ENCODE measurements around the gene NPR1. TPM values are rescaled to one million over a fixed set of nuclear protein-coding genes. Genes with fewer than 3 reads are reported as not detected.
"Not testable (repeated sequence)": the region's sequence is repeated elsewhere in the genome, so short reads cannot be mapped to it uniquely, and the experiment has no call there.

NPR1 gene
- total RNA-seq, 2 donors from 2014 or later: 19.3 to 42.9 TPM

DNA sequence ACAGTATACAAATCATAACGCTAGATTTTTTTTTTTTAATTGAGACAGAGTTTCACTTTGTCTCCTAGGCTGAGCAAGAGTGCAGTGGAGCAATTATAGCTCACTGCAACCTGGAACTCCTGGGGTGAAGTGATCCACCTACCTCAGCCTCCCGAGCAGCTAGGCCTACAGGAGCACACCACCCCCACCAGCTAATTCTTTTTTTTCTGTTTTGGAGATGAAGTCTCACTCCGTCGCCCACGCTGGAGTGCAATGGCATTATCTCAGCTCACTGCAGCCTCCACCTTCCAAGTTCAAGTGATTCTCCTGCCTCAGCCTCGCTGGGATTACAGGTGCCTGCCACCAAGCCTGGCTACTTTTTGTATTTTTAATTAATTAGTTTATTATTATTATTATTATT lies 21.3 kb downstream of the NPR1 start:
- H3K4me3 ChIP-seq: no peak overlapping the region

GRCh38 chr1:153705484-153705883 lies 27.0 kb downstream of the NPR1 start:
- Histone ChIP-seq H3K9me3 (no peaks in the 10 kb centered on the region), H3K36me3 (no peaks in the 10 kb centered on the region), H3K4me1 (no peaks in the 10 kb centered on the region), H3K4me3 (no peak overlapping the region), H3K27ac (no peak overlapping the region), H3K27me3 (no peaks in the 10 kb centered on the region)
- no peak for TF ChIP-seq CTCF (IDR thresholded peaks at IDR 0.05)
- DNase-seq (ENCODE audit: low spot score): no peak

More for the DNA sequence above, 21.3 kb downstream of the NPR1 start:
- H3K9me3 ChIP-seq: no peaks in the 10 kb centered on the region
- H3K36me3 ChIP-seq: no peaks in the 10 kb centered on the region
- H3K4me1 ChIP-seq: peaks cover 0 to 33% of the 10 kb centered on the region in 2 donors
- peak overlapping the region in 1 of 2 donors; percentile 91 for H3K27ac ChIP-seq
- TF ChIP-seq CTCF (IDR thresholded peaks at IDR 0.05): no peak
- H3K27me3 ChIP-seq: no peaks in the 10 kb centered on the region
- DNase-seq (ENCODE audit: low spot score): no peak

DNA sequence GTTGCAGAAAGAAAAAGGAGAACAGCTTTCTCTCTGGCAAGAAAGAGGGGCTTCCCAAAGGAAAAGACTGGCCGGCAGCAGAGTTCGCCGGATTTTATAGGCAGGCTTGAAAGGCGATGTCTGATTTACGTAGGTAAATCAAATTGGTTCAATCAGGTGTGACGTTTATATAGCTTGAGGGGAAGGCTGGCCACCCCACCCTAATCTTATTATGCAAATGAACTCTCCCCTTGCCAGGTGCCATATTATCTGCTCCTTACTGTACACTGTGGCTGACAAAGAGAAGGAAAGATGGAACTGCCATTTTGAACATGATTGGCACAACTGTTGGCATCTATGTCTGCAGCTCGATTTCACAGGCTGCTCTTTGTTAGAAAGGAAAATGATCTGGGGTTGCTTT lies 32.5 kb downstream of the NPR1 start:
- no peak for DNase-seq (ENCODE audit: low spot score)
- H3K27ac ChIP-seq: no peak overlapping the region
- TF ChIP-seq CTCF (IDR thresholded peaks at IDR 0.05): no peak

DNA sequence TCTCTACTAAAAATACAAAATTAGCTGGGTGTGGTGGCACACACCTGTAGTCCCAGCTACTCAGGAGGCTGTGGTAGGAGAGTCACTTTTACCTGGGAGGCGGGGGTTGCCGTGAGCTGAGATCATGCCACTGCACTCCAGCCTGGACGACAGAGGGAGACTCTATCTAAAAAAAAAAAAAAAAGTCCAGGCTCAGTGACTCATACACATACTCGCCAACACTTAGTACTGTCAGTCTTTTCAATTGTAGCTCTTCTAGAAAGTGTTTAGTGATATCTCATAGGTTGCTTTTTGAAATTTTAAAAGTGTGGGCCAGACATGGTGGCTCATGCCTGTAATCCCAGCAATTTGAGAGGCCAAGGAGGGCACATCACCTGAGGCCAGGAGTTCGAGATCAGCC lies 37.7 kb downstream of the NPR1 start:
- not testable (repeated sequence) for H3K4me1 ChIP-seq; H3K4me3 ChIP-seq; DNase-seq (ENCODE audit: low spot score); H3K9me3 ChIP-seq; H3K36me3 ChIP-seq; H3K27ac ChIP-seq; H3K27me3 ChIP-seq

More for the DNA sequence above, 32.5 kb downstream of the NPR1 start:
- H3K4me1 ChIP-seq: no peaks in the 10 kb centered on the region
- H3K4me3 ChIP-seq: no peak overlapping the region
- H3K36me3 ChIP-seq: no peaks in the 10 kb centered on the region
- H3K9me3 ChIP-seq: no peaks in the 10 kb centered on the region
- no peaks in the 10 kb centered on the region for H3K27me3 ChIP-seq

DNA sequence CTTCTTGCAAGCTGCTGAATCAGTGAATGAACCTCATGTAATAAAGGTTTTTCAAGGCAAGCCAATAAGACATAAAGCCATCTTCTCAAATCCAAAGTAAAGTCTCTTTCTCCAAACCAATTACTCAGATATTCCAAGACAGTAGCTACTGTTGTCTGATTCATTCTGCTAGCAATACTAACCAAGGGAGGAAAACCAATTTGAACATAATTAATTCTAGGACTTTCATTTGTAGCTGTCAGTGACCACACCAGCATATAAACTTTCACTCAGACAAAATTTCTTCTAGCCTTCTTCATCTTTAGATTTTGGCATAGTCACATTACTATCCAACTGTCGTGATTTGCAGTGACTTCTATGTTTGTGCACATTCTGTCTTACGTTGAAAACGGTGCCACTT lies 38.8 kb downstream of the NPR1 start:
- no peak for TF ChIP-seq CTCF (IDR thresholded peaks at IDR 0.05)
- no peak for DNase-seq (ENCODE audit: low spot score)
- Histone ChIP-seq H3K4me3 (no peak overlapping the region), H3K27ac (no peak overlapping the region), H3K9me3 (no peaks in the 10 kb centered on the region), H3K36me3 (no peaks in the 10 kb centered on the region), H3K4me1 (no peaks in the 10 kb centered on the region), H3K27me3 (no peaks in the 10 kb centered on the region)

GRCh38 chr1:153723687-153724086 lies 45.2 kb downstream of the NPR1 start:
- Histone ChIP-seq H3K27me3 (no peaks in the 10 kb centered on the region), H3K4me1 (peaks cover 0 to 4% of the 10 kb centered on the region in 2 donors), H3K4me3 (no peak overlapping the region), H3K27ac (no peak overlapping the region), H3K9me3 (no peaks in the 10 kb centered on the region), H3K36me3 (no peaks in the 10 kb centered on the region)
- DNase-seq (ENCODE audit: low spot score): no peak
- no peak for TF ChIP-seq CTCF (IDR thresholded peaks at IDR 0.05)

DNA sequence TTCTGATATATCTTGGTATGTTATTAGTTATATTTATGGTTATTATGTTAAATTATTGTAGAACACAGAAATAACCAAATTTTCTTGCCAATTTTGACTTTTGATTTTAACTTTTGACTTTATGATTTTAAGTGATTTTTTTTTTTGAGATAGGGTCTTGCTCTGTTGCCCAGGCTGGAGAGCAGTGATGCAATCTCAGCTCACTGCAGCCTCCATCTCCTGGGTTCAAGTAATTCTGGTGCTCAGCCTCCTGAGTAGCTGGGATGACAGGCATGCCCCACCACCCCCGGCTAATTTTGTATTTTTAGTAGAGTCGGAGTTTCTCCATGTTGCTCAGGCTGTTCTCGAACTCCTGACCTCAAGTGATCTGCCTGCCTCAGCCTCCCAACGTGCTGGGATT lies 46.1 kb downstream of the NPR1 start:
- not testable (repeated sequence) for H3K9me3 ChIP-seq; DNase-seq (ENCODE audit: low spot score); H3K27ac ChIP-seq; H3K4me3 ChIP-seq; H3K27me3 ChIP-seq; H3K36me3 ChIP-seq
- H3K4me1 ChIP-seq: peaks cover 0 to 13% of the 10 kb centered on the region in 2 donors

All from right atrium auricular region (tissue), 2 donors.